Tongue (tissue), 2 donors: Measurements from ENCODE around the gene URI1. TPM values are rescaled to one million over a fixed set of nuclear protein-coding genes. Genes with fewer than 3 reads are reported as not detected.

Experiments
- DNase-seq: peaks from one replicate; pipeline ENCODE4 v3.0.0-alpha.2; 2015
- total RNA-seq: library from RNA; depleted of rRNA; stranded (reverse); fragments of >200 nt; gene quantifications from one replicate; pipeline ENCODE4 v1.2.3, GENCODE V29; 2014

URI1 gene
- total RNA-seq, 1 donor from 2014 or later: 87.4 TPM

DNA sequence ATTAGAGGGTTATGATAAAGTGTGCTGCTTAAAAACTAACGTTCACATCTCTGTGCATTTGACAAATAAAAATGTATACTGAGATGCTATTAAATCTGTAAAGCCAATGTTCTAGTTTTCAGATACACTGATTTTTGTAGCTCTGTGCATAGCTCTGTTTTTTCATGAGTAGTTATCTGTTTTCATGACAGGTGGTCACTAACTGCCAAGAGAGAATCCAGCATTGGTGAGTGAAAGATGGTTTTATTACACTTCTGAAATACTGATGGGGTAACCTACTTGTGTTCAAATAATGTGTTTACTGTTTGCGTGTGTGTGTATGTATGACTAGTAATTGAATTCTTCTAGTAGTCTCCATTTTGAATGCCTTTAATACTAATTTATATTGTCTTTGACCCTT, 29.0 kb downstream of the URI1 start:
- no peak for DNase-seq

DNA sequence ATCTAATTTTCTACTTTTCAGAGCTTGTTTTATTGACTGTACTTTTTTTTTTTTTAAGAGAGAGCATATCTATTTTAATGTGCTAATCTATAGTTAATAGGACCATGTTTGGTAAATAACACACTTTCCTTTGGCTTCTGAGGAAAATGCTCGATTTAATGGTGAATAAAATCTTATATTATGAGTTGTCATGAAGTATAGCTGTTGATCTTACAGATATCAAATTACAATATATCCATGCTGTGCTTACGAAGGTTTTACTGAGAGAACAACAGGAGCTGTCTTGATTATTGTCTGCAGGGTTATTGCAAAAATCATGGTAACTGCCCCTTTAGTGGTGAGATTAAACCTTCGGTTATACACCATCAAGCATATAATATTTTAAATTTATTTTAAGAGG, 29.6 kb downstream of the URI1 start:
- no peak for DNase-seq

DNA sequence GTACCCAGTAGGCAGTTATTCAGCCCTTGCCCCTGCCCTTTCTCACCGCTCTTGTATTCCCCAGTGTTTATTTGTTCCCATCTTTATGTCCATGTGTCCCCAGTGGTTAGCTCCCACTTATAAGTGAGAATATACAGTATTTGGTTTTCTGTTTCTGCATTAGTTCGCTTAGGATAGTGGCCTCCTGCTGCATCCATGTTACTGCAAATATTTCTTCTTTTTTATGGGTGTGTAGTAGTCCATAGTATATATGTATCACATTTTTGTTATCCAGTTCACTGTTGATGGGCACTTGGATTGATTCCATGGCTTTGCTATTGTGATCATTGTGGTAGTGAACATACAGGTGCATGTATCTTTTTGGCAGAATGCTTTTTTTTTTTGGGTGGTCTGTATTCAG, 32.7 kb downstream of the URI1 start:
- no peak for DNase-seq

DNA sequence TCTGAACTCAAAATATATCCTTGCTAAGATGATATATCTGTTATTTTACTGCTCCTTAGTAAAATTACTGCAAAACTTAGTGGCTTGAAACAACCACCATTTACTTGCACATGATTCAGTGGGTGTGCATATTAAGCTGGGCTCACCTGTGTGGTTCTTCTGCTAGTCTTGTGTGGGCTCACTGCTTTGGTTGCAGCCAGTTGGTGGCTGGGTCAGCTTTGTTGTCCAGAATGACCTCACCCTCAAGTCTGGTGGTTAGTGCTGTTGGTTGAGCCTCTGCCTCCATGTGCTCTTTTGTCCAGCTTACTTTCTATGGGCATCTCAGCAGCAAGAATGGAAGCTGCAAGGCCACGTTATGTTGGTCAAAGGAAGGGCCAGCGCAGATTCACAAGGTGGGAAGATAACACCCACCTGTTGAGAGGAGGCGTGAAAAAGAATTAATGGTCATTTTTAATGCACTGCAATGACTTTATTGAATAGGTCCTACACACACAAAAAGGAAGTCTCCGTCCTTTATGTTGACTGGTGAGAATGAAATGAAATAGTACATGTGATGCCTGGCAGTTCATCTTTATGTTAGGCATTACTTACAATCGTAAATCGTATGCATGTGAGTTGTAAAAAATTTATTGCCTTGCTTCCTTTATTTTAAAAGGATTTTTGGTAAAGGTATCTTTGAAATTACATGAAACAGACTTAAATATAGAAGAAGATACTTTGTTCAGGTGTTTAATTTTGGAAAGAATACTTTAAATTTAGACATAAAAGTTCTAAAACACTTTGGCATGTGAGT, 34.3 kb downstream of the URI1 start:
- no peak for DNase-seq

DNA sequence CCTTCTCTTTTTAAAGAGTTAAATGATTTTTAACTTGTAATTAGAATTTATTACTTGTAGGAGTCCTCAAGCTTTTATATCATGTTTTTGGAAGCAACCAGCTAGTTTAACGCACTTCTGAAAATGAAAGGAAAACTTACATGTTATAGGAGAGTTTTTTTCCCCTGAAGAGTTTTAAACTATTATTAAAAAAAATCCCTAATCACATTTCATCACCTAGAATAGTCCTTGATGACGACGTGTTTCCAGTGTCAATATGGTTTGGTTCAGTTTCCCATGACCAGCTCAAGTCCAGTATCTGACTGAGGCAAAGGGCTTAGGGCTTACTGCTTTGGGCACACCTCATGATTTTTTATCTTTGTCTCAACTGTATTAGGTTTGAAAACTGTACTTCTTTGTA, 36.0 kb downstream of the URI1 start:
- no peak for DNase-seq

DNA sequence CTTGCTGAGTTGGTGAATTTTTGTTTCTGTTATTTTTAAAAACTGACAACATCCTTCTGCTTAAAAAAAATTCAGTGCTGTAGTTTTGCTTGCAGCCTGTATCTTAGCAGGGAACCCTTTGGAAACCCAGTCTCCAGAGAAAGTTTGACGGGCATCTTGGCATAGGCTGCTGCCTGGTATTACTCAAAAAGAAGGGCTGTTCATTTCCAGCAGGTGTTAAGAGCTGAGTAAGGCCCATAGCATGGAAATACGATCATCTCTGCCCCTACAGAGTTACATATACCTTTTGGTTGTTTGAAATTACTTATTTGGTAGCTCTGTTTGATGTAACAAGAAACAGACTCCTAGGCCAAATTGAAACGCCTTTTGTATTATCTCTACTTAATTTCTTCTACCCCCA, 41.5 kb downstream of the URI1 start:
- peak; percentile 16 for DNase-seq

DNA sequence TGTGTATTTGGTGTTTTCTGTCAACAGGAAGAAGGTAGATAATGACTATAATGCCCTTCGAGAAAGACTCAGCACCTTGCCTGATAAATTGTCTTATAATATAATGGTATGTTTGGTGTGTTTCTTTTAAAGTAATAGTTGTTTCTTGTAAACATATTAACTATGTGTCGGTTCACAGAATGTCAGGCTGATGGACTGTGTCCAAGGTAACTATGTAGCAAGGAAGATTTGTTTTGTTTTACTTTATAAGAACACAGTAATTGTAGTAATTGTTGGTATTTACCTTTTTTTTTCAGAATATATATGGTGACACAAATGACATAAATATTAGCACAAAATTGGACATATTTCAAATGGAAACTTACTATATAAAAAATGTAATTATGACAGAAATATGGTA, 43.2 kb downstream of the URI1 start:
- no peak for DNase-seq

DNA sequence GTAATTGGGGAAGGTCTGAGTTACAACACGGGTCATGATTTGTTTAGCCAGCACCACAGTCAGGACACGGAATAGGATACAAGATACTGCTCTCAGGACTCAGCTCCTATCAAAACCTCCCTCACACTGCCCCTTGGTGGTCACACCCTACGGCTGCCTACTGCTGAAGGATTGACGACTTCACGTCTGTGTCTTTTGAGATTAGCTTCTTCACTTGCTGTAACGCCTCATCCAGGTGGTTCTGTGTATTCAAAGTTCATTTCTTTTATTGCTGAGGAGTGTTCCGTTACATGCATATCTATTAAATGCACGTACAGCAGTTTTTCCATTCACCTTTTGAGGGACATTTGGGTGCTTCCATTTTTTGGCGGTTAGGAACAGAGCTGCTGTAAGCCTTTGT, 46.3 kb downstream of the URI1 start:
- no peak for DNase-seq

DNA sequence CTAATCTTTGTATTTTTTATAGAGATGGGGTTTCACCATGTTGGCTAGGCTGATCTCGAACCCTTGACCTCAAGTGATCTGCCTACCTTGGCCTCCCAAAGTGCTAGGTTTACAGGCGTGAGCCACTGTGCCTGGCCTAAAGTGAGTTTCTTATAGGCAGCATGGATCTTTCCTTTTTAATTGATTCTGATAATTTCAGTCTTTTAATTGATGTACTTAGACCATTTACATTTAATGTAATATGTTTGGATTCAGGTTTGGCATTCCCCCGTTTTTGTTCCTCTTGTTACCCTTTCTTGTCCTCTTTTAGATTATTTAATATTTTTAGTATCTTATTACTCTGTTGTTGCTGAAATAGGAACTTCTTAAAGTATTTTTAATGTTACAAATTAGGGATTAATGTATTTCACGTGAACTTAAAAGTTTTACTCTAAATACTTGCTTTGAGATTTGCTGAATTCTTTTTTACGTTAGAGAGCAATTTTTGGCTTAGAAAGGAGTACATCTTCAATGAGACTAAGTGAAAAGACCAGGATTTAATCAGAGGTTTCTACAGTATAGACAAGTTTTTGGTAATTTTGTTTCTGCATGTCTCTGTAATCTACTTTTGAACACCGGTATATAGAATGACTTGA, 50.3 kb downstream of the URI1 start:
- no peak for DNase-seq

DNA sequence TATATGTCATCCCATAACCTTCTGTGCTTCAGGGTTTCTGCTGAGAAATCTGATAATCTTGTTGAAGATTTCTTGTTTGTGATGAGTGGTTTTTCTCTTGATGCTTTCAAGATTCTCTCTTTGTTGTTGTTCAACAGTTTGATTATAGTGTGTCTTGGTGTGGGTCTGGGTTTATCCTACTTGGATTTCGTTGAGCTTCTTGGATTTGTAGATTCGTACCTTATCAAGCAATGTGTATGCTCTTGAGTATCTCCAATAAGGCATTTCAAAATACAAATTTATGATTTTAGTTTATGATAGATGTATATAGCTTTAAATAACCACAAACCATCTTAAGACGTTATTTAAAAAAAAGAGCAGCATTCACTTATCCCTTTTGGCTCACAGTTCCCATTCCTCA, 57.5 kb downstream of the URI1 start:
- no peak for DNase-seq

DNA sequence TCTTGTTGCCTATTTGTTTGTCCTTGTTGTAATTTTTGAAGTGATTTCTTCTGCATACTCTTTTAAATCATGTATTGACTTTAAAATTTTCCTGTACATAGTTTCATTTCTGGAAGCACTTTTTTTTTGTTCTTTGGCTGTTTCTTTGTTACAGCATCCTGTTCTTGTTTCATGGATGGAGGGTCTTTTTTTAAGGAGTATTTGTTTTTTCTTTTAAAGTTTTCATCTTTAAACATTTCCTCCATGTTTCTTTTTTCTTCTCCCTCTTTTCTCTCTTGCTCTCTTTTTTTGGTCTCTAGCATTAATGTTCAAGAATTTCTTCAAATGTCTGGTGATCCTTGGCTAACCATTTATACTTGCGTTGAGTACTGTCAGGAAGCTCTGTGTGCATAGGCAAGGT, 58.8 kb downstream of the URI1 start:
- DNase-seq: no peak

DNA sequence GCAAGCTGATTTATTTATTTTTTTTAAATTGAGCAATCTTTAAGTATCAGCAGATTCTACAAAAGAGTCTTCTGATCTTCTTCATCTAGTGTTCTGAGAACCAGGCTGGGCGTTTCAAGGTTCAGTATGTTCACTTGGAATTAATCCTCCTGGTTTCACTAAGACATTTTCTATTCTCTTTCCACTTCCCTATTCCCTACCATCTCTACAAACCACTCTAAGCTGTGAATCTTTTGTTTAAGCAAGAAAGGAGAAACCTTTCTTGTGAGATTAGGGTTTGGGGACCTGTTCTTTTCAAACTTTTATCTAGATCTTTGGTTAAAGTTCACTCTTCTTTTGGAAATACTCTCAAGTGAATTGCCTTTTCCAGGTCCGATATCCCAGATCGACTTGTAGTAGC, 59.3 kb downstream of the URI1 start:
- DNase-seq: no peak

DNA sequence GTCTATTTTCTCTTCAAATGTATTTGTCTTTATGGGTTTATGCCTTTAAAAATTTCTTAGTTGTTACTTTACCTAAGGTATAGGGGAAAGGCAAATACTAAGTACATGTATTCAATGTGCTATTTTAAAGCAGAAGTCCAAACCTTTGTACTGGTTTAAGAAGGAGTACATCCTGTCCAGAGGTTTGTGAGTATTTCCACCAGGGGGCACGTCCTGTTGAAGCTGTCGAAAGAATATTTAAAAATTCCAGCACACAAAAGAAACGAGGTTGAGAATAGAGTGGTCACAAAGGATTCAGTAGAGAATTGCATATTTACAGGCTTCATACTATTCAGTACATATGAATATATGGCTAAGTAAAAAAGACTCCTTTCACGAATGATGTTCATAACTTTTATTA, 59.8 kb downstream of the URI1 start:
- DNase-seq: no peak

DNA sequence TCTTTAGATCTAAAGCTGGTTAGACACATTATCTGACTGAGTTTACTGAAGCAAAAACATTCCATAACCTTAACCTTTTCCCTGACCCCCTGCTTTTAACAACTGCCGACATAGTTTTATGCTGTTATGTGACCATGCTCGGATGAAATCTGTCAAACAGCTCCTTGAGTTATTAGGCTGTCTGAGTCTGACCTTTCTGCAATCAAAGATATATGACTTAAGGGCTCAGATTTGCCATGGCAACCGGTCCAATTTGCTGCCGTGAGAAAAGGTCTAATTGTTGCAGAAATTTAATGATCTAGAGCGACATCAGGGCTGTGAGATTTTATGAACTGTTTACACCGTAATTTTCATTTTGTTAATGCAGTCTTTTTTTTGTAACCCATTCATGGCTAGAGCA, 61.8 kb downstream of the URI1 start:
- DNase-seq: no peak

DNA sequence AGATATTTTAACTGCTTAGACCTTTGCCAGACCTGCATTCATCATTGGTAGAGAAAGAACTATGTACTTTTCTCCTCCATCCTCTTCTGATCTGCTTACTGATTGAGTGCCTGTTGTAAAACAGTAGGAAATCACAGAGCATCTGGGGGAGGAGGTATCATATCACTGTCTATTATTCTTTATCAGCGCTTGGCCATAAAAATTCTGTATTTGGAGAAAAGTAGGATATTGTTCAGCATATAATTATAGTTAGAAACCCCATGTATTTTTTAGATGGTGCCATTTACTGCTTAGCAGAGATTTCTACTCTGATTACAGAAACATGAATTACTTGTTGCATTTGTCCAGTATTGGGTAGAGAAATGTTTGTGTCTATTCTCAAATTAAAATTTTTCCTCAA, 62.4 kb downstream of the URI1 start:
- DNase-seq: no peak

DNA sequence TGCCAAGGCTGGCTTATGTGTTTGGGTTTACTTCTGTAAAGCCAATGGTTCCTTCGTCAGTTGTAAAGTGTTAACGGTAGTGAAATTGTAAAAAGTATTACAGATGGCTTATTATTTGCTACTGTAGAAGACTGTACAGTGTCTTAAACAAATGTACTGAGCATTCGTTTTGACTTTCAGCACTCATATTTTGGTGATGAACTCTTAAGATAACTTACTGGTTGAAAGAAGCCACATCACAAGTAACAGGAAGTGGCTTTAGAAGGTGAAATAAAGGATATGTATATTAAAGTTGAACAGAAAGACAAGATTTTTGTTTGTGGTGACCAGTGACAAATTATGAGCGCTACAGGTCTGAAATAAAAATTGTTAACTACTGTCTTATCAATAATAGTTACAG, 64.2 kb downstream of the URI1 start:
- DNase-seq: no peak

DNA sequence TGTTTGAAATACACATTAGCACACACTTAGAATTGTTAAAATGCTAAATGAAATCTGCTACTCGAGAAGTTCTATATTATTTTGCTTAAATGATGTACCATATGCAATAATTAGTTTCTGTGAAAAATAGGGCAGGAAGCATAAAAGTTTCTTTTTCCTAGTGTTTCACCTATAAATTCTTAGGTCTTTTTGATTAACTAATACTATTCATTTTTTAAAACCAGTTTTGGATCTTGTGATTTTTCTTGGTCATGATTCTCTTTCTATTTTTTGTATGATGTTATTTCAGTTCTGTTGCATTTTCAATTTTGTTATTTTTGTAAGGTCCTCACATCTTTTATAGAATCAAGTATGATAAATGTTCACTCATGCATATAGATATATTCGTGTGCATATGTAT, 66.1 kb downstream of the URI1 start:
- DNase-seq: no peak

DNA sequence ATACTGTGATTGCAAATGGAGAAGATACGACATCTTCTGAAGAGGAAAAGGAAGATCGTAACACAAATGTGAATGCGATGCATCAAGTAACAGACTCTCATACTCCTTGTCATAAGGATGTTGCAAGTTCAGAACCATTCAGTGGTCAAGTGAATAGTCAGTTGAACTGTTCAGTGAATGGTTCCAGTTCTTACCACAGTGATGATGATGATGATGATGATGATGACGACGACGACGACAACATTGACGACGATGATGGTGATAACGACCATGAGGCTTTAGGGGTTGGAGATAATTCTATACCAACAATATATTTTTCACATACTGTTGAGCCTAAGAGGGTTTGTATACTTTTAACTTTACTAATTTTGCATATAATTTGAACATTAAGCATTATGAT, 67.0 kb downstream of the URI1 start:
- DNase-seq: no peak

DNA sequence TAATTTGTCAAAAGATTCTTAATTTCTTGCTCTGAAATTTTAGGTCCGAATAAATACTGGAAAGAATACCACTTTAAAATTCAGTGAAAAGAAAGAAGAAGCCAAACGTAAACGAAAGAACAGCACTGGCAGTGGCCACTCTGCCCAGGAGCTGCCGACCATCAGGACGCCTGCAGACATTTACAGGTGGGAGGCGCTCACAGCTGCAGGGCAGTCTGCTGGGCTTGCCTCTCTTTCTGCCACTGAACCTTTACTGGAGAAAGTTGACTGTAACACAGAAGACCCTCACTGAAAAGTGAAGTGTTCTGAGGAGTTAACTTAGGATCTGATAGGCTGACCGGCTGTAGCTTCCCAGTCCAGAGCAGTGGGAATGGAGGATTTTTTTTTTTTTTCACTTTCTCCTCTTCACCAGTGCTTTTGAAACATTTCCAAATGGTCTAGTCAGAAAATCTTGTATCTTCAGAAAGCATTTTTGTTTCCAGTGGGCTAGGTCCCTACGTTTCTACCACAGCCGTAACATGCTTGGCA, 69.1 kb downstream of the URI1 start:
- DNase-seq: no peak

DNA sequence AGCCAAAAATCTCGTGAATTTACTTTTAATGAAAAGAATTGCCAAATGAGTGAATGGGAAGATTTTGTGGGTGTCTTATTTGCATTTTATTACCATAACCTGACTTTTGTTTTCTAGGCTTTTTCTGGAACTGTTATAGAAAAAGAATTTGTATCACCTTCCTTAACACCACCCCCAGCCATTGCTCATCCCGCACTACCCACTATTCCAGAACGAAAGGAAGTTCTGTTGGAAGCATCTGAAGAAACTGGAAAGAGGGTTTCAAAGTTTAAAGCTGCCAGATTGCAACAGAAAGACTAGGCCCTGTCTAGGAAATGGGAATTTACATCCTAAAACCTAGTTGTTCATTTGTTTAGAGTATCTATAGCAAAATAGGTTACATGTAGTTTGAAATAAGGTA, 72.7 kb downstream of the URI1 start:
- no peak for DNase-seq

DNA sequence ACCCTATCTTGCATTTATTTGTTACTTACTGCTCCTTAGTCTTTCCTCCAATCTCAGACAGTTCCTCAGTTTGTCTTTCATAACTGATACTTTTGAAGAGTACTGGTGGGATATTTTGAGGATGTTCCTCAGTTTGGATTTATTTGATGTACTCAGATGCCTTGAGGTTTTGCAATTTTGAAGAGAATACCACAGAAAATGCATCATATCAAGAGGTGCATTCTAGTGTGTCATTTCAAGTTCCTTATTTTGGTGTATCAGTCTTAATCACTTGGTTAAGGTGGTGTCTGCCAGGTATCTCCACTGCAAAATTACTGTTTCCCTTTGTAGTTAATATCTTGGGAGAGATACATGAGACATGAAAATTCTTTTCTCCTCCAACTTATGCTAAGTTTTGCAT, 75.1 kb downstream of the URI1 start:
- DNase-seq: no peak

DNA sequence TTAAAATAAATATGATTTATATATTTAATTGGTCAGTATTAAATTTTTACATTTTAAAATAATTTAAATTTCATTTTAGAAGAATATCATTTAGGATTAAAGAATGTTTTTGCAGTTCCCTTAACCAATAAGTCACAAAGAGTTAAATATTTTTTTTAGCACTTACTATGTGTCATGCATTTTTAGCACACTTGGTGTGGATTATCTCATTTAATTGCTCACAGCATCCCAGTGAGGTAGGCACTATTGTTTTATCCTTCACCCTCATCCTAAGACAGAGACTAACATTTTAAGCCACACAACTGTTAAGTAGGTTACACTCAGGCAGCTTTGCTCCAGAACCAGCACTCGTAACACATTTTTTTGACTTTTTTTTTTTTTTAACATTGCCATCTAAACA, 78.2 kb downstream of the URI1 start:
- DNase-seq: no peak

DNA sequence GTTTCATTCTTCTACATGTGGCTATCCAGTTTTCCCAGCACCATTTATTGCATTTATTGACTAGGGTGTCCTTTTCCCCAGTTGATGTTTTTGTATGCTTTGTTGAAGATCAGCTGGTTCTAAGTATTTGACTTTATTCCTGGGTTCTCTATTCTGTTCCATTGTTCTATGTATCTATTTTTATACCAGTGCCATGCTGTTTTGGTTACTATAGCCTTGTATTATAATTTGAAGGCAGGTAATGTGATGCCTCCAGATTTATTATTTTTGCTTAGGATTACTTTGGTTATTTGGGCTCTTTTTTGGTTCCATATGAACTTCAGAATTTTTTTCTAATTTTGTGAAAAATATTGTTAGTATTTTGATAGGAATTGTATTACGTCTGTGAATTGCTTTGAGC, 80.6 kb downstream of the URI1 start:
- no peak for DNase-seq

DNA sequence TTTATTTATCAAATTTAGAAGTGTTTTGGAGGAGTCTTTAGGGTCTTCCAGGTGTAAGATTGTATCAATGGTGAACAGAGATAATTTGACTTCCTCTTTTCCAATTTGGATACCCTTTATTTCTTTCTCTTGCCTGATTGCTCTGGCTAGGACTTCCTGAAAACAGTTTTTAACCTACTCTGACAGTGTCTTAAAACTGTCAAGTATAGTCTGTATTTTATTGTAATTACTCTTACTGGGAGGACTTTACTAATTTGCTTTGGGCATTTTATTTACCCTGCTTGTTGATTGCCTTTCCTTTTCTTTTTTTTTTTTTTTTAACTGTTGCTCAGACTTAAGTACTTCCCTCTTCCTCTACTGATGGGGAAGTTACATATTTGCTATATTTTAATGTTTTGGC, 81.3 kb downstream of the URI1 start:
- no peak for DNase-seq
